ENCODE data around the gene GLIS1. TPM values are rescaled to one million over a fixed set of nuclear protein-coding genes. Genes with fewer than 3 reads are reported as not detected.

Gene GLIS1
- total and polyA plus RNA-seq, 2 donors (not counting 3 experiments of a cell fraction or from before 2014, with no cell fraction given) = not detected

GRCh38 chr1:53626616-53627015, 112.3 kb downstream of the GLIS1 start:
- Histone ChIP-seq H3K4me1 (ENCODE audit: control insufficient read depth, extremely low read depth, insufficient read depth, low read length) (no peaks in the 10 kb centered on the region), H3K79me2 (ENCODE audit: control insufficient read depth, insufficient read depth, low read length) (no peaks in the 10 kb centered on the region), H4K20me1 (replicated peaks; ENCODE audit: control insufficient read depth, extremely low read depth, insufficient read depth, low read length) (no peaks in the 10 kb centered on the region), H3K4me3 (replicated peaks in 1 of 3; ENCODE audit: insufficient read depth in 1 of 3, low read depth in 1 of 3, low read length in 3 of 3) (no peak overlapping the region), H3K4me2 (ENCODE audit: insufficient read depth, low read length) (no peak overlapping the region), H3K27ac (ENCODE audit: insufficient read depth, low read depth, low read length) (no peak overlapping the region), H3K27me3 (ENCODE audit: control insufficient read depth in 2 of 2, insufficient read depth in 2 of 2, low read length in 2 of 2) (peaks cover 0 to 16% of the 10 kb centered on the region in 2 experiments), H3K36me3 (ENCODE audit: control insufficient read depth in 2 of 2, extremely low read depth in 1 of 2, insufficient read depth in 2 of 2, low read length in 2 of 2) (no peaks in the 10 kb centered on the region), H2AFZ (ENCODE audit: low read depth, low read length) (no peak overlapping the region), H3K9ac (replicated peaks; ENCODE audit: extremely low read depth, insufficient read depth, low read length) (no peak overlapping the region), H3K9me3 (replicated peaks; ENCODE audit: control insufficient read depth, insufficient read depth, low read length) (no peaks in the 10 kb centered on the region), H3K9me1 (replicated peaks; ENCODE audit: control insufficient read depth, extremely low read depth, insufficient read depth, low read length) (no peaks in the 10 kb centered on the region)
- dilution Hi-C loops (cut with MboI; ENCODE audit: extremely low pct_ligation_motif_present, low sequenced_read_pairs) (no loop called here), intact Hi-C loops (cut with micrococcal nuclease) (no loop called here)
- TF ChIP-seq POLR2AphosphoS5 (IDR thresholded peaks at IDR 0.05; ENCODE audit: insufficient read depth, low read depth, low read length) (no peak), MAX (IDR thresholded peaks at IDR 0.05; ENCODE audit: insufficient read depth, insufficient read length) (no peak), CTCF (IDR thresholded peaks at IDR 0.05; ENCODE audit: extremely low read depth in 1 of 2, insufficient read depth in 1 of 2, low read depth in 1 of 2, low read length in 2 of 2) (no peak), FOS (IDR thresholded peaks at IDR 0.05; ENCODE audit: borderline replicate concordance, insufficient read depth, low read length) (no peak), GATA2 (IDR thresholded peaks at IDR 0.05; ENCODE audit: insufficient read depth, insufficient read length, low read depth, low read length) (no peak), MYC (IDR thresholded peaks at IDR 0.05; ENCODE audit: low read depth, low read length) (no peak), POLR2A (IDR thresholded peaks at IDR 0.05; ENCODE audit: low read depth, low read length) (no peak), EZH2 (IDR thresholded peaks at IDR 0.05; ENCODE audit: borderline replicate concordance, low read depth, low read length, severe bottlenecking) (no peak), JUN (IDR thresholded peaks at IDR 0.05; ENCODE audit: borderline replicate concordance, insufficient read depth, insufficient read length, low read depth) (no peak)
- BruUV-seq (replicated peaks) = no TSS peak
- CTCF ChIA-PET = interaction anchor here (1.5 kb wide), 1 partner anchor 13 kb away, joined by 3 read pairs; no protein-coding TSS in a partner anchor
- POLR2A ChIA-PET = no interaction called here
- no peak for DNase-seq (ENCODE audit: low read depth, low spot score)
- no peak for FAIRE-seq
